ENCODE data around the gene IQSEC1.

Gene IQSEC1

GRCh38 chr3:13068269-13069010 is 4.8 kb downstream of the IQSEC1 start:
- no peak for DNase-seq (ENCODE audit: low read depth in 2 of 2)

- no peak for DNase-seq (ENCODE audit: low read depth in 2 of 2)
These were observed 5.5 kb downstream of the IQSEC1 start for GRCh38 chr3:13067778-13068177.

- no peak for DNase-seq (ENCODE audit: low read depth in 2 of 2)
These were observed 6.4 kb downstream of the IQSEC1 start for GRCh38 chr3:13066834-13067233.

GRCh38 chr3:13066236-13066635 is 7.0 kb downstream of the IQSEC1 start:
- no peak for DNase-seq (ENCODE audit: low read depth in 2 of 2)

GRCh38 chr3:13065727-13066126 is 7.5 kb downstream of the IQSEC1 start:
- DNase-seq (ENCODE audit: low read depth in 2 of 2), result no peak

- DNase-seq (ENCODE audit: low read depth in 2 of 2), result no peak
These were observed 8.3 kb downstream of the IQSEC1 start for GRCh38 chr3:13064964-13065363.

- no peak for DNase-seq (ENCODE audit: low read depth in 2 of 2)
These were observed 8.9 kb downstream of the IQSEC1 start for GRCh38 chr3:13064159-13064868.

GRCh38 chr3:13063225-13063624 is 10.0 kb downstream of the IQSEC1 start:
- no peak for DNase-seq (ENCODE audit: low read depth in 2 of 2)

- DNase-seq (ENCODE audit: low read depth in 2 of 2), result no peak
These were observed 10.6 kb downstream of the IQSEC1 start for GRCh38 chr3:13062647-13063046.

GRCh38 chr3:13060341-13060910 is 12.8 kb downstream of the IQSEC1 start:
- DNase-seq (ENCODE audit: low read depth in 2 of 2), result no peak

GRCh38 chr3:13058346-13059120 is 14.7 kb downstream of the IQSEC1 start:
- no peak for DNase-seq (ENCODE audit: low read depth in 2 of 2)

- no peak for DNase-seq (ENCODE audit: low read depth in 2 of 2)
These were observed 15.8 kb downstream of the IQSEC1 start for GRCh38 chr3:13057282-13058040.

GRCh38 chr3:13055634-13056033 is 17.6 kb downstream of the IQSEC1 start:
- DNase-seq (ENCODE audit: low read depth in 2 of 2), result no peak

- no peak for DNase-seq (ENCODE audit: low read depth in 2 of 2)
These were observed 18.6 kb downstream of the IQSEC1 start for GRCh38 chr3:13054341-13055285.

- no peak for DNase-seq (ENCODE audit: low read depth in 2 of 2)
These were observed 19.3 kb downstream of the IQSEC1 start for GRCh38 chr3:13053893-13054292.

- DNase-seq (ENCODE audit: low read depth in 2 of 2), result no peak
These were observed 19.8 kb downstream of the IQSEC1 start for GRCh38 chr3:13053420-13053819.

- DNase-seq (ENCODE audit: low read depth in 2 of 2), result no peak
These were observed 20.9 kb downstream of the IQSEC1 start for GRCh38 chr3:13052191-13052820.

GRCh38 chr3:13051581-13051980 is 21.6 kb downstream of the IQSEC1 start:
- DNase-seq (ENCODE audit: low read depth in 2 of 2), result no peak

- no peak for DNase-seq (ENCODE audit: low read depth in 2 of 2)
These were observed 22.2 kb downstream of the IQSEC1 start for GRCh38 chr3:13051066-13051465.

GRCh38 chr3:13050446-13050845 is 22.8 kb downstream of the IQSEC1 start:
- no peak for DNase-seq (ENCODE audit: low read depth in 2 of 2)
